HS-5 (cell line): Measurements from ENCODE around the gene AQP12A.
"Not testable (repeated sequence)": the region's sequence is repeated elsewhere in the genome, so short reads cannot be mapped to it uniquely, and the experiment has no call there.

Experiments
- DNase-seq: peaks from one replicate; pipeline ENCODE4 v3.0.0-alpha.2; 2012; ENCODE audit warnings: low read depth

AQP12A gene

GRCh38 chr2:240687741-240688552 lies 3.7 kb upstream of the AQP12A start:
- DNase-seq, result no peak

GRCh38 chr2:240688553-240688919 lies 3.1 kb upstream of the AQP12A start:
- no peak for DNase-seq

- DNase-seq, result no peak
Measured at GRCh38 chr2:240689975-240690374, 1.7 kb upstream of the AQP12A start.

- not testable (repeated sequence) for DNase-seq
Measured at GRCh38 chr2:240690421-240691074, 1.1 kb upstream of the AQP12A start.

GRCh38 chr2:240691075-240691427 lies 615 bp upstream of the AQP12A start:
- not testable (repeated sequence) for DNase-seq

- DNase-seq, result not testable (repeated sequence)
Measured at GRCh38 chr2:240692583-240693561, 1.2 kb downstream of the AQP12A start.

GRCh38 chr2:240694304-240694703 lies 2.6 kb downstream of the AQP12A start:
- not testable (repeated sequence) for DNase-seq

GRCh38 chr2:240695593-240695992 lies 3.9 kb downstream of the AQP12A start:
- not testable (repeated sequence) for DNase-seq

GRCh38 chr2:240696469-240696868 lies 4.8 kb downstream of the AQP12A start:
- DNase-seq, result not testable (repeated sequence)

GRCh38 chr2:240698852-240699561 lies 7.3 kb downstream of the AQP12A start:
- not testable (repeated sequence) for DNase-seq

- not testable (repeated sequence) for DNase-seq
Measured at GRCh38 chr2:240699835-240700234, 8.2 kb downstream of the AQP12A start.

- not testable (repeated sequence) for DNase-seq
Measured at GRCh38 chr2:240700616-240701015, 8.9 kb downstream of the AQP12A start.

GRCh38 chr2:240701091-240701735 lies 9.5 kb downstream of the AQP12A start:
- no peak for DNase-seq

- no peak for DNase-seq
Measured at GRCh38 chr2:240701736-240702639, 10.3 kb downstream of the AQP12A start.

GRCh38 chr2:240702640-240703011 lies 11.0 kb downstream of the AQP12A start:
- DNase-seq, result no peak

- DNase-seq, result no peak
Measured at GRCh38 chr2:240703417-240704341, 12.0 kb downstream of the AQP12A start.

- DNase-seq, result no peak
Measured at GRCh38 chr2:240704651-240705050, 13.0 kb downstream of the AQP12A start.

- no peak for DNase-seq
Measured at GRCh38 chr2:240705204-240705791, 13.6 kb downstream of the AQP12A start.
